SK-N-SH treated with all-trans-retinoic acid at 6 μM for 48 hours (cell line): ENCODE data around the gene RGS10.

Experiments
- ARNTL ChIP-seq: fragments of 450-650 bp; formaldehyde crosslinking; IDR thresholded peaks from 2 replicates; pipeline ENCODE4 v1.5.0; 2020; ENCODE audit warnings: low read depth, mild to moderate bottlenecking, moderate library complexity, borderline replicate concordance
- CSDC2 ChIP-seq: fragments of 250-450 bp; sonication (Bioruptor Pico); IDR thresholded peaks from 2 replicates; pipeline ENCODE4 v1.5.0; 2020; ENCODE audit warnings: mild to moderate bottlenecking, moderate library complexity
- ESRRG ChIP-seq: fragments of 250-450 bp; sonication (Bioruptor Pico); IDR thresholded peaks from 2 replicates; pipeline ENCODE4 v1.6.1; 2021; ENCODE audit warnings: mild to moderate bottlenecking
- ISL1 ChIP-seq: fragments of 250-450 bp; sonication (Bioruptor Pico); IDR thresholded peaks from 2 replicates; pipeline ENCODE4 v2.1.2; 2022; ENCODE audit warnings: mild to moderate bottlenecking, moderate library complexity
- POU6F1 ChIP-seq: fragments of 250-450 bp; sonication (Bioruptor Pico); IDR thresholded peaks from 2 replicates; pipeline ENCODE4 v1.8.0; 2021; ENCODE audit warnings: low read depth, mild to moderate bottlenecking, moderate library complexity, borderline replicate concordance
- PPARA ChIP-seq: fragments of 250-450 bp; sonication (Bioruptor Pico); IDR thresholded peaks from 2 replicates; pipeline ENCODE4 v1.5.0; 2020; ENCODE audit warnings: mild to moderate bottlenecking, borderline replicate concordance
- ZFP3 ChIP-seq: fragments of 250-450 bp; sonication (Bioruptor Pico); IDR thresholded peaks from 2 replicates; pipeline ENCODE4 v1.5.0; 2020; ENCODE audit warnings: mild to moderate bottlenecking, moderate library complexity
- ZFP30 ChIP-seq: fragments of 450-650 bp; formaldehyde crosslinking; IDR thresholded peaks from 2 replicates; pipeline ENCODE4 v1.5.0; 2022; ENCODE audit warnings: mild to moderate bottlenecking, moderate library complexity
- ZNF70 ChIP-seq: fragments of 450-650 bp; formaldehyde crosslinking; IDR thresholded peaks from 2 replicates; pipeline ENCODE4 v1.5.0; 2020; ENCODE audit warnings: mild to moderate bottlenecking, moderate library complexity
- TF ChIP-seq, protein P1 (sequence below): fragments of 250-450 bp; sonication (Bioruptor Pico); IDR thresholded peaks from 2 replicates; pipeline ENCODE4 v1.8.0; 2020; ENCODE audit warnings: mild to moderate bottlenecking, moderate library complexity, borderline replicate concordance
- TF ChIP-seq, protein P2 (sequence below): fragments of 250-450 bp; sonication (Bioruptor Pico); IDR thresholded peaks from 2 replicates; pipeline ENCODE4 v1.5.1; 2021; ENCODE audit warnings: mild to moderate bottlenecking, moderate library complexity

GRCh38 chr10:119539359-119539825, 3.1 kb downstream of the RGS10 start:
- TF ChIP-seq PPARA (CRISPR knock-in tag) (no peak), CSDC2 (no peak), POU6F1 (CRISPR knock-in tag) (no peak), ARNTL (no peak), ZFP3 (no peak), ISL1 (CRISPR knock-in tag) (no peak), ESRRG (CRISPR knock-in tag) (no peak), ZFP30 (no peak), ZNF70 (CRISPR knock-in tag) (no peak)
- TF ChIP-seq, protein P1, sequence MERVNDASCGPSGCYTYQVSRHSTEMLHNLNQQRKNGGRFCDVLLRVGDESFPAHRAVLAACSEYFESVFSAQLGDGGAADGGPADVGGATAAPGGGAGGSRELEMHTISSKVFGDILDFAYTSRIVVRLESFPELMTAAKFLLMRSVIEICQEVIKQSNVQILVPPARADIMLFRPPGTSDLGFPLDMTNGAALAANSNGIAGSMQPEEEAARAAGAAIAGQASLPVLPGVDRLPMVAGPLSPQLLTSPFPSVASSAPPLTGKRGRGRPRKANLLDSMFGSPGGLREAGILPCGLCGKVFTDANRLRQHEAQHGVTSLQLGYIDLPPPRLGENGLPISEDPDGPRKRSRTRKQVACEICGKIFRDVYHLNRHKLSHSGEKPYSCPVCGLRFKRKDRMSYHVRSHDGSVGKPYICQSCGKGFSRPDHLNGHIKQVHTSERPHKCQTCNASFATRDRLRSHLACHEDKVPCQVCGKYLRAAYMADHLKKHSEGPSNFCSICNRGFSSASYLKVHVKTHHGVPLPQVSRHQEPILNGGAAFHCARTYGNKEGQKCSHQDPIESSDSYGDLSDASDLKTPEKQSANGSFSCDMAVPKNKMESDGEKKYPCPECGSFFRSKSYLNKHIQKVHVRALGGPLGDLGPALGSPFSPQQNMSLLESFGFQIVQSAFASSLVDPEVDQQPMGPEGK (CRISPR knock-in tag), result no peak
- TF ChIP-seq, protein P2, sequence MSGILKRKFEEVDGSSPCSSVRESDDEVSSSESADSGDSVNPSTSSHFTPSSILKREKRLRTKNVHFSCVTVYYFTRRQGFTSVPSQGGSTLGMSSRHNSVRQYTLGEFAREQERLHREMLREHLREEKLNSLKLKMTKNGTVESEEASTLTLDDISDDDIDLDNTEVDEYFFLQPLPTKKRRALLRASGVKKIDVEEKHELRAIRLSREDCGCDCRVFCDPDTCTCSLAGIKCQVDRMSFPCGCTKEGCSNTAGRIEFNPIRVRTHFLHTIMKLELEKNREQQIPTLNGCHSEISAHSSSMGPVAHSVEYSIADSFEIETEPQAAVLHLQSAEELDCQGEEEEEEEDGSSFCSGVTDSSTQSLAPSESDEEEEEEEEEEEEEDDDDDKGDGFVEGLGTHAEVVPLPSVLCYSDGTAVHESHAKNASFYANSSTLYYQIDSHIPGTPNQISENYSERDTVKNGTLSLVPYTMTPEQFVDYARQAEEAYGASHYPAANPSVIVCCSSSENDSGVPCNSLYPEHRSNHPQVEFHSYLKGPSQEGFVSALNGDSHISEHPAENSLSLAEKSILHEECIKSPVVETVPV (CRISPR knock-in tag), result no peak
